Measurements from ENCODE around the gene CARS2.
"Not testable (repeated sequence)": the region's sequence is repeated elsewhere in the genome, so short reads cannot be mapped to it uniquely, and the experiment has no call there.

Gene CARS2

GRCh38 chr13:110636053-110636475 lies 69.9 kb downstream of the CARS2 start:
- Histone ChIP-seq H3K4me2 (ENCODE audit: low read length) (no peak overlapping the region), H3K9me3 (ENCODE audit: control insufficient read depth, low read length) (no peaks in the 10 kb centered on the region), H2AFZ (no peak overlapping the region), H3K36me3 (ENCODE audit: control insufficient read depth, insufficient read depth, low read length) (no peaks in the 10 kb centered on the region), H3K27ac (no peak overlapping the region), H3K27me3 (ENCODE audit: control insufficient read depth, insufficient read depth, low read length) (no peaks in the 10 kb centered on the region), H3K4me1 (peaks cover 8% of the 10 kb centered on the region), H3K9ac (no peak overlapping the region), H3K79me2 (peaks cover 2% of the 10 kb centered on the region), H3K4me3 (ENCODE audit: low read depth, low read length) (no peak overlapping the region)
- no peak for TF ChIP-seq CTCF (IDR thresholded peaks at IDR 0.05)

- Histone ChIP-seq H3K4me1 (peaks cover 8% of the 10 kb centered on the region), H3K27ac (no peak overlapping the region), H3K27me3 (ENCODE audit: control insufficient read depth, insufficient read depth, low read length) (no peaks in the 10 kb centered on the region), H2AFZ (no peak overlapping the region), H3K9me3 (ENCODE audit: control insufficient read depth, low read length) (no peaks in the 10 kb centered on the region), H3K36me3 (ENCODE audit: control insufficient read depth, insufficient read depth, low read length) (no peaks in the 10 kb centered on the region), H3K4me3 (ENCODE audit: low read depth, low read length) (no peak overlapping the region), H3K9ac (no peak overlapping the region), H3K4me2 (ENCODE audit: low read length) (no peak overlapping the region), H3K79me2 (peaks cover 2% of the 10 kb centered on the region)
- no peak for TF ChIP-seq CTCF (IDR thresholded peaks at IDR 0.05)
These were observed 70.4 kb downstream of the CARS2 start for GRCh38 chr13:110635405-110636002.

- no peak overlapping the region for H3K4me2 ChIP-seq (ENCODE audit: low read length)
- peaks cover 4% of the 10 kb centered on the region for H3K79me2 ChIP-seq
- TF ChIP-seq CTCF (IDR thresholded peaks at IDR 0.05), result no peak
- H3K4me3 ChIP-seq (ENCODE audit: low read depth, low read length), result no peak overlapping the region
- H3K9ac ChIP-seq, result no peak overlapping the region
- peaks cover under 1% of the 10 kb centered on the region for H3K4me1 ChIP-seq
- H3K36me3 ChIP-seq (ENCODE audit: control insufficient read depth, insufficient read depth, low read length), result no peaks in the 10 kb centered on the region
- H3K27me3 ChIP-seq (ENCODE audit: control insufficient read depth, insufficient read depth, low read length), result no peaks in the 10 kb centered on the region
- no peak overlapping the region for H2AFZ ChIP-seq
- no peaks in the 10 kb centered on the region for H3K9me3 ChIP-seq (ENCODE audit: control insufficient read depth, low read length)
- H3K27ac ChIP-seq, result no peak overlapping the region
These were observed 71.4 kb downstream of the CARS2 start for GRCh38 chr13:110634558-110634957.

DNA sequence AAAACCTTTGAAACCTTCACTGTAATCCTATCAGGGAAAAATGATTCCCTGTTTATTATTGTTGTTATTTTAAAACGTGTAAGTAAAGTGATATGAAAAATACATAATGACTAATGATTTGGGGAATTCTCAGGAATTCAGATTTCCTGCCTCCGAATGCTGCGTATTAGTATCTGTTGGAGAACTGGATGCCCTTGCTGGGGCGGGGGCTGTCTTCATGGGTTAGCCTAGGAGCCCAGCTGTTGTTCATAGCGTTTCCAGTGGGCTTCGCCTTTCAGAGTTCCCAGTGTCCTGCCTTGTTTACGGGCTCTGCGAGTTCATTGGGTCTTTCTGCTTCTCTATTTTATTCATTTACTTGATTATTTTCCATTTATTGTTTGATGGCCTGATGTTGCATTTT lies 72.1 kb downstream of the CARS2 start:
- Histone ChIP-seq H3K9me3 (ENCODE audit: control insufficient read depth, low read length) (no peaks in the 10 kb centered on the region), H3K4me1 (no peaks in the 10 kb centered on the region), H2AFZ (no peak overlapping the region), H3K79me2 (peaks cover 4% of the 10 kb centered on the region), H3K9ac (no peak overlapping the region), H3K4me2 (ENCODE audit: low read length) (no peak overlapping the region), H3K4me3 (ENCODE audit: low read depth, low read length) (no peak overlapping the region), H3K36me3 (ENCODE audit: control insufficient read depth, insufficient read depth, low read length) (no peaks in the 10 kb centered on the region), H3K27me3 (ENCODE audit: control insufficient read depth, insufficient read depth, low read length) (no peaks in the 10 kb centered on the region), H3K27ac (no peak overlapping the region)
- TF ChIP-seq CTCF (IDR thresholded peaks at IDR 0.05), result no peak

- not testable (repeated sequence) for H3K9ac ChIP-seq; H3K36me3 ChIP-seq (ENCODE audit: control insufficient read depth, insufficient read depth, low read length); H3K79me2 ChIP-seq; H3K27me3 ChIP-seq (ENCODE audit: control insufficient read depth, insufficient read depth, low read length); H3K4me3 ChIP-seq (ENCODE audit: low read depth, low read length); H3K27ac ChIP-seq; H3K4me2 ChIP-seq (ENCODE audit: low read length); H2AFZ ChIP-seq; H3K9me3 ChIP-seq (ENCODE audit: control insufficient read depth, low read length); H3K4me1 ChIP-seq
These were observed 73.7 kb downstream of the CARS2 start for GRCh38 chr13:110632255-110632654.
